ENCODE measurements around the gene ARID1B. TPM values are rescaled to one million over a fixed set of nuclear protein-coding genes. Genes with fewer than 3 reads are reported as not detected.

Gene ARID1B
- total and polyA plus RNA-seq, 10 of the 15 experiments (the other 5 are each of a cell fraction or from before 2014, with no cell fraction given), result 24.7 to 133 (median 54.6) TPM

- no peak overlapping the region for H3K4me3 ChIP-seq
- ChIA-PET SMC1A (ENCODE audit: uncharacterized antibody, unreplicated experiment) (interaction anchor here (1.1 to 1.3 kb wide), 2 partner anchors 30 to 105 kb away, joined by 3 read pairs; no protein-coding TSS in a partner anchor), POLR2A (no interaction called here), RAD21 (ENCODE audit: unreplicated experiment) (no interaction called here), CTCF (interaction anchor here (1.0 to 1.2 kb wide), 2 partner anchors 15 to 78 kb away, joined by 3 to 4 read pairs; no protein-coding TSS in a partner anchor)
- no peak overlapping the region for H3K27ac ChIP-seq (ENCODE audit: control insufficient read depth, insufficient read depth)
- no peaks in the 10 kb centered on the region for H4K20me1 ChIP-seq (ENCODE audit: control insufficient read depth, insufficient read depth)
- FAIRE-seq, result no peak
- peaks cover 24% of the 10 kb centered on the region for H3K4me1 ChIP-seq (ENCODE audit: control insufficient read depth, insufficient read depth, low read length)
- BruUV-seq (replicated peaks), result no TSS peak
- in situ Hi-C loops (cut with MboI), result no loop called here
- no peak overlapping the region for H2AFZ ChIP-seq (ENCODE audit: control insufficient read depth, low read depth, low read length)
- H3K79me2 ChIP-seq (ENCODE audit: control insufficient read depth, insufficient read depth, low read length), result peaks cover 87% of the 10 kb centered on the region
- H3K36me3 ChIP-seq (ENCODE audit: control insufficient read depth in 2 of 2, insufficient read depth in 2 of 2, low read length in 1 of 2), result no peaks in the 10 kb centered on the region; a peak in 1 of 4 replicates
- no peaks in the 10 kb centered on the region for H3K27me3 ChIP-seq (replicated peaks in 1 of 2; ENCODE audit: control insufficient read depth in 2 of 2, insufficient read depth in 2 of 2, low read length in 1 of 2)
- 91% methylated on average over 2 of the region's 2 CpGs for WGBS (ENCODE audit: insufficient coverage, insufficient replicate concordance, low lambda C conversion rate, missing lambda C conversion rate)
- no peaks in the 10 kb centered on the region; the same call in 1 of the 3 replicates for H3K9me3 ChIP-seq (replicated peaks; ENCODE audit: control insufficient read depth, insufficient read depth, low read length)
- H3K4me2 ChIP-seq (ENCODE audit: control insufficient read depth, insufficient read depth), result no peak overlapping the region
- TF ChIP-seq RUNX3 (IDR thresholded peaks at IDR 0.05; ENCODE audit: low read length) (0 out of 2 replicates have a peak, but pooled peaks have one; percentile 21), PBX3 (IDR thresholded peaks at IDR 0.05; ENCODE audit: insufficient replicate concordance, low read depth, low read length) (no peak)
- H3K9ac ChIP-seq (ENCODE audit: control insufficient read depth, insufficient read depth, low read length), result no peak overlapping the region
- no peak for DNase-seq (ENCODE audit: low read depth, low spot score)
- ATAC-seq, result no peak; the same call in 2 of the 3 replicates
- intact Hi-C loops (cut with micrococcal nuclease; ENCODE audit: unreplicated experiment), result loop anchor here (10.0 kb wide), 1 partner anchor 276 kb away; no protein-coding TSS in a partner anchor
Measured at GRCh38 chr6:156970595-156971112, 193.5 kb downstream of the ARID1B start.

- no peak for DNase-seq (ENCODE audit: low read depth, low spot score)
- H3K4me1 ChIP-seq (ENCODE audit: control insufficient read depth, insufficient read depth, low read length), result peaks cover 29% of the 10 kb centered on the region
- H3K27ac ChIP-seq (ENCODE audit: control insufficient read depth, insufficient read depth), result no peak overlapping the region
- H3K9ac ChIP-seq (ENCODE audit: control insufficient read depth, insufficient read depth, low read length), result no peak overlapping the region
- TF ChIP-seq ZSCAN29 (IDR thresholded peaks at IDR 0.05) (no peak), ZBTB33 (IDR thresholded peaks at IDR 0.05) (no peak), YBX1 (IDR thresholded peaks at IDR 0.05) (no peak), MYB (IDR thresholded peaks at IDR 0.05; ENCODE audit: borderline replicate concordance, low read depth, low read length) (no peak), RBBP5 (conservative IDR thresholded peaks at IDR 0.05) (no peak)
- H3K79me2 ChIP-seq (ENCODE audit: control insufficient read depth, insufficient read depth, low read length), result peaks cover 87% of the 10 kb centered on the region
- H3K4me3 ChIP-seq, result no peak overlapping the region
- CTCF ChIA-PET, result interaction anchor here (0.6 to 1.0 kb wide), 3 partner anchors 46 to 79 kb away, joined by 3 to 4 read pairs (median 3); no protein-coding TSS in a partner anchor
- RAD21 ChIA-PET (ENCODE audit: unreplicated experiment), result interaction anchor here (1.2 kb wide), 1 partner anchor 11 kb away, joined by 4 read pairs; no protein-coding TSS in a partner anchor
- SMC1A ChIA-PET (ENCODE audit: uncharacterized antibody, unreplicated experiment), result interaction anchor here (1.1 to 1.3 kb wide), 2 partner anchors 31 to 105 kb away, joined by 3 read pairs; no protein-coding TSS in a partner anchor
- WGBS (ENCODE audit: insufficient coverage, insufficient replicate concordance, low lambda C conversion rate, missing lambda C conversion rate), result 98% methylated on average over 7 of the region's 7 CpGs
- intact Hi-C loops (cut with micrococcal nuclease; ENCODE audit: unreplicated experiment), result loop anchor here (10.0 kb wide), 1 partner anchor 277 kb away; no protein-coding TSS in a partner anchor
- no peak for ATAC-seq
- POLR2A ChIA-PET, result no interaction called here
- no peak for FAIRE-seq
- no peak overlapping the region for H2AFZ ChIP-seq (ENCODE audit: control insufficient read depth, low read depth, low read length)
- H4K20me1 ChIP-seq (ENCODE audit: control insufficient read depth, insufficient read depth), result no peaks in the 10 kb centered on the region
- H3K36me3 ChIP-seq (ENCODE audit: control insufficient read depth in 2 of 2, insufficient read depth in 2 of 2, low read length in 1 of 2), result no peaks in the 10 kb centered on the region; a peak in 1 of 4 replicates
- H3K4me2 ChIP-seq (ENCODE audit: control insufficient read depth, insufficient read depth), result no peak overlapping the region
- no TSS peak for BruUV-seq (replicated peaks)
- no peaks in the 10 kb centered on the region; the same call in 1 of the 3 replicates for H3K9me3 ChIP-seq (replicated peaks; ENCODE audit: control insufficient read depth, insufficient read depth, low read length)
- H3K27me3 ChIP-seq (replicated peaks in 1 of 2; ENCODE audit: control insufficient read depth in 2 of 2, insufficient read depth in 2 of 2, low read length in 1 of 2), result no peaks in the 10 kb centered on the region
- in situ Hi-C loops (cut with MboI), result no loop called here
Measured at GRCh38 chr6:156971153-156971885, 194.1 kb downstream of the ARID1B start.

Measured in GM12878 (cell line).